ENCODE data around the gene RAB9A.
A peak's percentile ranks its signal among the peaks of the same experiment; 100 is the strongest.
"Not testable (repeated sequence)": the region's sequence is repeated elsewhere in the genome, so short reads cannot be mapped to it uniquely, and the experiment has no call there.

The RAB9A gene

DNA sequence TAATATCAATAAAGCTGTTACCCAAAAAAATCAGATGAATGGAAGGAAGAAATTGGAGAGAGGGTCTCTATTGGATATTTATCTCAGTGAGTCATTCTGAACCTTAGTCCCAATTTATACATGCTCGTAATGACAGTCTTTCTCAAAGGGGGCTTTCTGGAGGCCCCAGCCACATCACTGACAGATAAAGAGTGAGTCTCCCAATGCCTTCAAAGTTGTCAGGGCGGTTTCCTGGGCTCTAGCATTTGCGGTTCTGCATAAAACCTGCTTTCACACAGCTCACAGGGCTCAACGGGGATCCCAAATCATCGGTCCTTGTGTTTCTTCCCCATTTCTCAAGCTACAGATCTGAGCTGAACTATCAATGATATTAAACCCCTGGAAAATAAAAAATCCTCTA lies 18.7 kb upstream of the RAB9A start:
- DNase-seq, result no peak

DNA sequence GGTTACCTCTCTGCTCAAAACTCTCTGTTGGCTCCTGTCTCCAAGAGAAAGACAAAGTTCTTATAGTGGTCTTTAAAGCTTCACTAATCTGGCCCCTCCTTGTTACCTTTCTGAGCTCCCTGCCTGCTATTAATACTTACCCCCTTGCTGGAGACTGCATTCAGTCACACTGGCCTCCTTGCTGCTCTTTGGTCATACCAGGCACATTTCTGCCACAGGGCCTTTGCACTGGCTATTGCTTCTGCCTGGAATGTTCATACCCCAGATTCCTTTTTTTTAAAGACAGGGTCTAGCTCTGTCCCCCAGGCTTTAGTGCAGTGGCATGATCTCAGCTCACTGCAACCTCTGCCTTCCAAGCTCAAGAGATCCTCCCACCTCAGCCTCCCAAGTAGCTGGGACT lies 15.9 kb upstream of the RAB9A start:
- DNase-seq, result no peak

DNA sequence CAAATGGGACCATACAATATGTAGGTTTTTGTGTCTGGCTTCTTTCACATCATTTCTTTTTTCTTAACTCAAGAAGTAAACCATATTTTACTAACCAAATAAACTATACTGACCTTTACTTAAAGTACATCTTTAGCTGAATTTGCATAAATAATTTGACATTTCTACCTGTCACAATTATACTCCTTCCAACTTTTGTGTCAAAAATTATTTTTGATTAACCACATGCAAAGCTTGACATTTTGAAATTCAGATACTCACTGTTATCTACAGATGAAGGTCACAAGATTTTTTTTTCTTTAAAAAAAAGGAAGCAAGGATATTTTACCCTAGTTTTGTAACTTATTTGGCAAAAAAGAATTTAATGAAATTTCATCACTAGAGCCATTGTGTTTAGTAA lies 12.0 kb upstream of the RAB9A start:
- no peak for DNase-seq

- DNase-seq, result not testable (repeated sequence)
Observed at GRCh38 chrX:13679700-13680099, 9.2 kb upstream of the RAB9A start.

DNA sequence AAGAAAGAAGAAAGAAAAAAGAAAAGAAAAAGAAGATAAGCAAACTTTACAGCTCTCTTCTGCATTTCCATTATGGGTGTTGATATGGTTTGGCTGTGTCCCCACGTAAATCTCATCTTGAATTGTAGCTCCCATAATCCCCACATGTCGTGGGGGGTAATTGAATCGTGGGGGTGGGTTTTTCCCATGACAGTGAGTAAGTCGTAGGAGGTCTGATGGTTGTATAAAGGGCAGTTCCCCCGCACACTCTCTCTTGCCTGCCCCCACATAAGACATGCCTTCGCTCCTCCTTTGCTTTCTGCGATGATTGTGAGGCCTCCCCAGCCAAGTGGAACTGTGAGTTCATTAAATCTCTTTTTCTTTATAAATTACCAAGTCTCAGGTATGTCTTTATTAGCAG lies 7.3 kb upstream of the RAB9A start:
- DNase-seq, result no peak

DNA sequence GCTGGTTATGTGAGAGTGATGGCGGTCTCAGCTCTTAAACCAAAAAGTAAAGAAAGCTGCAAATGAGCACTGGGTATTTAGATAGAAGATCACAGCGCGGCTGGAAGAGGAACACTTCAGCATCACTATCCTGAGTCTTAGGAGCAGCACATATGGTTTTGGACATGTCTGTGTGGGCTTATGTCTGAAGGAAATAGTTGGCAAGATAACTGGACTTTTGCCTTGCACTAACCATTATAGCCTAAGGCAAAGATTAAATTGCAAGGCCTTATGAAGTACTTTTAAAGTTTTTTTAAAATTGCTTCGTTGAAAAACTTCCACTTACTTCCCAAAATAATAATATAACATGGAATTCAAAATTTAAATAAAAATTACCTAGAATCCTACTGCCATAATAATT lies 4.6 kb upstream of the RAB9A start:
- no peak for DNase-seq

DNA sequence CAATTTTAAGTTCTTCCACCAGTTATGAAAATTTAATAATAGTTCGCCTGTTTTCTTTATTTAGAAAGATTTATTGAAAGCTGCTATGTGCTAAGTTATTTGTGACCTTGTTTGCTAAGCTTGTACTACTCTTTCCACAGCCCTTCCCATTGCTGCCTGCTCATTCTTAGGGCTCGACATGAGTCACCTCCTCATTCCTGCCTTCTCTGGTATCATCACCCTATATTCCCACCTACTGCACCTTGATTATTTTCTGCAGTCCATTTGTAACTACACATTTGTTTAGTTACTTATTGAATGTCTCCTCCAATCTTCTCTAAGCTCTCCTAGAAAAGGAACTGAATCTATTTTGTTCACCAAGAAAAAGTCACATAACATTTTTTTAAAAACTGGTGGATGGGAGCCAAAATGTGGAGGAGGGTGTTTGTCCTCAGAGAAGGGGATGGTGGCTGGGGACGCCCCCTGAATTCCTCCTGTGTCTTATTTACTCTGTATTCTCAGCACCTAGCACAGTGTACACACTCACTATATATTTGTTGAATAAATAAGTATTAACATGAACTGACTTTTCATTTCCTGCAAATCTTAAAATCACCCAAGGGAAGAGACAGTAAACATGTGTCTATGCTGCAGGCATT lies 3.7 kb upstream of the RAB9A start:
- DNase-seq, result no peak

GRCh38 chrX:13687203-13687602 lies 1.7 kb upstream of the RAB9A start:
- DNase-seq, result no peak

GRCh38 chrX:13688384-13688957 lies 457 bp upstream of the RAB9A start:
- DNase-seq, result no peak

GRCh38 chrX:13689741-13690211 lies 848 bp downstream of the RAB9A start:
- DNase-seq, result no peak

DNA sequence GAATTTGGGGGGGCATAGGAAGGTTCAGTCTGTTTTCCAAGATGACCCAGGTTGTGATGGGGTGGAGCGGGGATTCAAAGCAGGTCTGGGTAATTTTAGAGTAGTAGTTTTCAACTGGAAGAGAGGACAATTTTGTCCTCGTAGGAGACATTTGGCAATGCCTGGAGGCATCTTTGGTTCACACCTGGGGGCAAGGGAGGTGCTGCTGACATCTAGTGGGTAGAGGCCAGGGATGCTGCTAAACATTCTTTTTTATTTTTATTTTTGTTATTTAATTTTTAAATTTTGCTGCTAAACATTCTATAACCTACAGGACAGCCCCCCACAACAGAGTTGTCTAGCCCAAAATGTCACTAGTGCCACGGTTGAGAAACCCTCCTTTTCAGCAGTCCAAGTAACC lies 1.9 kb downstream of the RAB9A start:
- peak; percentile 12 for DNase-seq

DNA sequence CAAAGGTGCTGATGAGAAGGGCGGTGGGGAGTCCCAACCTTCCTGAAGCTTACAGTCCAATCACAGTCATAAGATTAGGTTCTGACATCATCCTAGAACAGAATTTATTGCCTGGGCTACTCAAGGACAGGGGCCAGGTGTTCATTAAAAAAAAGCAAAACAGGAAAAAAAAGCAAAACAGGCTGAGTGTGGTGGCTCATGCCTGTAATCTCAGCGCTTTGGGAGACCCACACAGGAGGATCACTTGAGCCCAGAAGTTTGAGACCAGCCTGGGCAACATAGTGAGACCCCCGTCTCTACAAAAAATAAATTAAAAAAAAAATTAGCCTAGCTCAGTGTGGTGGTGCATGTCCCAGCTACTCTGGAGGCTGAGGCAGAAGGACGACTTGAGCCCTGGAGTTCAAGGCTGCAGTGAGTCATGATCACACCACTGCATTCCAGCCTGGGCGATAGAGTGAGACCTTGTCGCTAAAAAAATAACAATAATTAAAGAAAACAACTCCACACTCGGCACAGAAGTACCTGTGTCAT lies 3.0 kb downstream of the RAB9A start:
- DNase-seq, result no peak

- no peak for DNase-seq
Observed at GRCh38 chrX:13692771-13693231, 3.9 kb downstream of the RAB9A start.

GRCh38 chrX:13693341-13693961 lies 4.5 kb downstream of the RAB9A start:
- no peak for DNase-seq

DNA sequence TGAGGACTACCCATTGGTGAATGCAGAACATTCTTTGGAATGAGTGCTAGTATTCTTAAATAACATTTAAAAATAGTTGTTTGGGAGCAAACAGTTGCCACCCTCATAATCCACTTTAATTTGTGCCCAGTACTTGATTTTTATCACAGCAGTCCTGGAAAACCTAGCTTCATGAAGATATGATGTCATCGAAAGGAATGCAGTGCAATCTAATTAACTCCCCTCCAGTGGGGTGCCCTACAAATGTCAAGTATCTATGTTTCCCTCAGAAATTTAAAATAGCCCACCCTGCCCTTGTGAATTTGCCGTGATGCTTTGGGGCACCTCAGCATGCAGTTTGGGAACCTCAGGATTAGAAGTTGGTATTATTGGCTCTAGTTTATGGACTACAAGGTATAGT lies 5.4 kb downstream of the RAB9A start:
- no peak for DNase-seq

GRCh38 chrX:13694983-13695382 lies 6.1 kb downstream of the RAB9A start:
- DNase-seq, result no peak

- DNase-seq, result no peak
Observed at GRCh38 chrX:13695601-13696115, 6.7 kb downstream of the RAB9A start.

DNA sequence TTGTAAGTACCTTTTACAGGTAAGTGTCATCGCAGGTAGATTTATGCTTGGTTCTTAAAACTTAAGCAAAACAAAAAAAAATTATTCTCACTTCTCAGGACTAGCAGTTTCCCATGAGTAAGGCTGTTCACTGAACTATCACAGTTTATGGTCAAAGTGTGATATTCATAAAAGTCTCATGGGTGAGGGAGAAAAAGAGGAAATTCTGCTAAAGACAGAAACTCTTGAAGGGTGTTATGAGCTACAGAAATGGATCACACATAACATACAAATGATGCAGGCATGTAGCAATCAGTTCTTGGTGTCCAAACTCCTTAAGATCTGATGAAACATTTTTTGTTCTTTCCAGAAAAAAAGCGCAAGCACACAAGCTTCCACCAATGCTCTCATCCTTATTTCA lies 8.5 kb downstream of the RAB9A start:
- no peak for DNase-seq

GRCh38 chrX:13697976-13698375 lies 9.0 kb downstream of the RAB9A start:
- DNase-seq, result no peak

GRCh38 chrX:13698432-13698831 lies 9.5 kb downstream of the RAB9A start:
- no peak for DNase-seq

DNA sequence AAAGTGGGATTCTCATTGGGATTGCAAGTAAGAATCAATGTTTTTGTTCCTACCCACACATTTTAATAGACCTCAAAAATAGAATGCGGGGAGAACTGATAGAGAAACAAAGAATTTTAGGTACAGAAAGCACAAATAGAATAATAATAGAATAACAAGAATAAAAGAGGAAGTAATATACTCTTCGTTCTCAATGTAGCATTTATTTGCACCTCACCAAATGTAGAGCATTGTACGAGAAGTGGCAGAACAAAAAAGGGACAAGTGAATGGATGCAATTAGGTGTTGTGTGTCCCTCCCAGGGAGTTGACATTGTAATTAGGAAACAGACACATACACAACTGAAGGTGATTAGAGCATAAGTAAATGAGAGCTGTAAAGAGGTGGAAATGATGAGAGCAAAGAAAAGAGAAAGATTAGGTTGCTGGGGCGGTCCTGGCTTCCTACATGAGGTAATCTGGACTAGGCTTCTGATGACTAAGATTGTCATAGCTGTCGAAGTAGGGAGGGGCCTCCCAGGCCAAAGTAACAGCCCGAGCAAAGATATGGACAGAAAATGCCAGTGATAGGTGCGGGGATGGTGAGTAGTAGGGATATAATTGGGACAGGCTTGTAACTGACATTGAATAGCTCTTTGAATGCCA lies 10.4 kb downstream of the RAB9A start:
- no peak for DNase-seq

GRCh38 chrX:13700380-13700779 lies 11.5 kb downstream of the RAB9A start:
- no peak for DNase-seq

GRCh38 chrX:13702111-13702789 lies 13.3 kb downstream of the RAB9A start:
- no peak for DNase-seq
